Measurements from ENCODE around the gene LILRA6.
"Not testable (repeated sequence)": the region's sequence is repeated elsewhere in the genome, so short reads cannot be mapped to it uniquely, and the experiment has no call there.

LILRA6 gene

DNA sequence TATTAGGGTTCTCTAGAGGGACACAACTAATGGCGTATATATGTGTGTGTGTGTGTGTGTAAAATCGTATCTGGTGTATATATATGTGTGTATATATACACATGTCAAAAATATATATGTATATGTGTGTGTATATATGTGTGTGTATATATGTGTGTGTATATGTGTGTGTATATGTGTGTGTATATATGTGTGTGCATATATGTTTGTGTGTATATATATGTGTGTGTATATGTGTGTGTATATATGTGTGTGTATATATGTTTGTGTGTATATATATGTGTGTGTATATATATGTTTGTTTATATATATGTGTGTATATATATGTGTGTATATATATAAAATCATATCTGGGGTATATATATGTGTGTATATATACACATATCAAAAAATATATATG, 19.9 kb upstream of the LILRA6 start:
- no peak for DNase-seq (ENCODE audit: low spot score)

DNA sequence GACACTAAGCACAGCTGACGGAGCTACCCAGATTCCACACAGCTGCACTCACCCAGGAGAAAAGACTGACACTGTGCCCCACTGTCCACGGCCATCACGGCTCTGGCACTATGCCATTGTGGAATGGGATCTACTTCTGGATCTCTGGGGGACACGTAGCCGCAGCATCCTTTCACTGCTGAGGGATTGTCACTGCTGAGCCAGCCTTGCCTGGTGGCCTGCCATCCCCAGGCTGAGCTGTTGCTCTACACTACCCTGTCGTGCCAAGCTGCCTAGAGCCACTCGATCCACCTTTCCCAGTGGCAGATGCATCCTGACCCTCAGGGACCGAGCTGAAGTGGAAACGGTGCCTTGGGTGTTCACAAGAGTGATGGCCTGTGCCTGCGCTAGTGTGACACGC, 19.5 kb upstream of the LILRA6 start:
- DNase-seq (ENCODE audit: low spot score) = no peak

- DNase-seq (ENCODE audit: low spot score) = no peak
Observed at GRCh38 chr19:54257116-54257480, 14.5 kb upstream of the LILRA6 start, which contains the start of gene LILRB5. LILRB5 (minus strand) TSS chr19:54257273; CDS start chr19:54257193, 80 bp downstream.

DNA sequence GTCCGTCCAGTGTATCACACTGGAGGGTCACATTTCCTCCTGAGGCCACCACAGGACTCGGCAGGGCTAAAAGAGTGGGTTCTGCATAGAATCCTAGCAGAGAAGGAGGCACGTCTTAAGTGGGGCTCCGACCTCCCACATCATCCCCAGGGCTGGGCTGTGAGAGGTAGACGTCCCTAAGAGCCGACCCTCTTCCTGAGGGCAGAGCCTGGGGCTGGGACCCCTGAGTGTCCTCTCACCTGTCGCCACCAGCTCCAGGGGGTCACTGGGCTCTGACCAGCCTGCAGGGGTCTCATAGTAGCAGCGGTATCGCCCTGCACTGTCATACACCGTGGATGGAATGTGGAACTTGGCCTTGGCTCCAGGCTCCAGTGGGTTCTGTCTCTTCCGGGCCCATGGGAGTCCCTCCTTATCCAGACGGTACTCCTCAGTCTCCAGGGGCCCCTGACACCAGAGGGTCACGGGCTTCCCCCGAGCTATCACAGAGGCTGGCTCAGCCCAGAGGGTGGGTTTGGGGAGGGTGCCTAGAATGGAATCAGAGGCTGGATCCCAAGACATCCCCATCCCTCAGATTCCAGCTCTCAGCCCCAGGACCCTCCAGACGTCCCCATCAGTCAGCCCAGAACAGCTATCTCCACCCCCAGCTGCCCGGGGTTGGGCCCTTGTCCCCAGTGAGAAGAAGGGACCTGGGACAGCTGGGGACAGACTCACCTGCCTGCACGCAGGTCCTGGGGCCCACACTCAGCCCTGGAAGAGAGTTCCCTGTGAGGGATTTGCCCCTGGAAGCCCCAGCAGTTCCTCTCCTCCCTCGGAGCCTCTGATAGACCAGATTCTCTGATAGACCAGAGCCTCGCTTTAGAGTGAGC, 13.9 kb upstream of the LILRA6 start:
- DNase-seq (ENCODE audit: low spot score) = no peak

DNA sequence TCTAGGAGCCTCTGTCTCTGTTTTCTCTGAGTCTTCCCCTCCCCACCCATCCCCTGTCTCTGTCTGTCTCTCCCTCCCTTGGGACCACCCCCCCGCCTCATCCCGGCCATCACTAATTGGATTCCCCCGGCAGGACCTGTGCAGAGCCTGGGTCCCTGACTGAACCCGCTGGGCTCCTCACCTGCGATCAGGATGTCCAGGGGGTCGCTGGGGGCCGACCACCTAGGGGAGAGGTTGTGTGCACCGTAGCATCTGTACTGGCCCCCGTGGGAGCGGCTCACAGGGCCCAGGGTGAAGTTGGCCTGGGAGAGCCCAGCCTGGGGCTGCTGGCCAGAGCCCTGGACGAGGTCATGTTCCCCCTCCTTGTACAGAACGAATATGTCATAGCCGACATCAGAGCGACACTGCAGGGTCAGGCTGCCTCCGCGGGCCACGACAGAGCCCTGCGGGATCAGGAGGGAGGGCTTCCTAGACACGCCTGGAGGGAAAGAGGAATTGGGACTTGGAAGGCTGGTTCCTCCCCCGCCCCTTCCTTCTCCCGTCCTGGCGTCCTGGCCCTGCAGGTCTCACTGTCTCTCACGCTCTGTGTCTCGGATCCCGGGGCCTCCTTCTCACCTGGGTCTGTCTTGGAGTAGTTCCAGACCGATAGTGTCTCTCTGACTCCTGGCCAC, 12.7 kb upstream of the LILRA6 start:
- DNase-seq (ENCODE audit: low spot score) = no peak

- DNase-seq (ENCODE audit: low spot score) = no peak
Observed at GRCh38 chr19:54254195-54254906, 11.8 kb upstream of the LILRA6 start.

DNA sequence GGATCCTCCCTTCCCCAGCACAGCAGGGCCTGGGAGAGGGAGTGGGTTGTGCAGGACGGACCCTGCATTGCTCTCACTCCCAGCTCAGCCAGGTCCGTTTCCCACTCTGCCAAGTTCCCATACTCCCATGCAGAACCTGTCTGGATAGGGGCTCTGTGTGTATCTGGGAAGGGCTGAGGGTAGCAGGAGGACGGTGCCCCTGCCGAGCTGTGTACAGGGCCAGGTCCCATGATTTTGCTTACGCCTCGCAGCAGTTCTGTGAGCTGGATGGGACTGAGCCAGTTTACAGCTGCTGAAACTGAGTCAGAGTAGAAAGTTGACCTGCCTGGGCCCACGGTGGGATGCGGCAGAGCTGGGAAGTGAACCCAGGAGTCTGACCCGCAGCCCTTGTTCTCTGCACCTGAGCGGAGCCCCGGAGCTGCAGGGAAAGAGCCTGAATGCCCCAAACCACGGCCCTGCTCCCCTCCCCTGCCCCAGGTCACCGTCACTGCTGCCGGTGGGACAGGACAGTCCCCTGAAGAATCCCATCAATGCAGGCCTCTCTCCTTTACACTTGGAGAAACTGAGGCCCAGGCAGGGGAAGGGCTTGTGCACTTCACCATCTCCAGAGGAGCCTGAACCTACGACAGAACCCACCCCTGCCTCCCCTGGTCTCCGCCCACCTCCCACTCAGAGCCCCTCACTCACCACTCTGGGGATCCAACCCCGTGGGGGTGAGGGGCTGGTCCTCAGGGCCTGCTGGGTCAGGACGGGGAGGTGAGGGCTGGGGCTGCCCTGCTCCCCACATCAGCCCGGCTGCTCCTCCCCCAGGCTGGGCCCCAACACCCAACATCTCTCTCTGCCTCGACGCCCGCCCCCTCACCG, 11.0 kb upstream of the LILRA6 start:
- no peak for DNase-seq (ENCODE audit: low spot score)

GRCh38 chr19:54252845-54253244, 10.3 kb upstream of the LILRA6 start:
- DNase-seq (ENCODE audit: low spot score) = no peak

DNA sequence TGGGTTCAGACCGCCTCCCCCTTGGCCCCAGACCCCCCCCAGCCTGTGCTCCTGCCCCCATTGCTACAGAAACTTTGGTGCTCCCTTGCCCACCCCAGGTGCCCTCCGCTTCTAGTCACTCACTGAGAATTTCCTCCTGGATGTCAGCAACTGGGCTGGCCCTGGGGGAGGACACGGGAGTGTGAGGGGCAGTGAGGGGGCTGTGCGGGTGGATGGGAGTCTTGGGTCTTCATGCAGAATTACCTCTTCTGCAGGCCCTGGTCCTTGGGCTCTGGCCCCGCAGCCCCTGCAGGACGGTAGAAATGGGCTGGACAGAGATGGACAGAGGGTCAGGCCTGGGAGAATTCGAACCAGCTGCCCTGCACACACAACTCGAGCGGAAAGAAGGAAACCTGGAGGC, 9.7 kb upstream of the LILRA6 start:
- DNase-seq (ENCODE audit: low spot score) = no peak

- peak; percentile 70 for DNase-seq (ENCODE audit: low spot score)
Observed at GRCh38 chr19:54248016-54248601, 5.5 kb upstream of the LILRA6 start.

DNA sequence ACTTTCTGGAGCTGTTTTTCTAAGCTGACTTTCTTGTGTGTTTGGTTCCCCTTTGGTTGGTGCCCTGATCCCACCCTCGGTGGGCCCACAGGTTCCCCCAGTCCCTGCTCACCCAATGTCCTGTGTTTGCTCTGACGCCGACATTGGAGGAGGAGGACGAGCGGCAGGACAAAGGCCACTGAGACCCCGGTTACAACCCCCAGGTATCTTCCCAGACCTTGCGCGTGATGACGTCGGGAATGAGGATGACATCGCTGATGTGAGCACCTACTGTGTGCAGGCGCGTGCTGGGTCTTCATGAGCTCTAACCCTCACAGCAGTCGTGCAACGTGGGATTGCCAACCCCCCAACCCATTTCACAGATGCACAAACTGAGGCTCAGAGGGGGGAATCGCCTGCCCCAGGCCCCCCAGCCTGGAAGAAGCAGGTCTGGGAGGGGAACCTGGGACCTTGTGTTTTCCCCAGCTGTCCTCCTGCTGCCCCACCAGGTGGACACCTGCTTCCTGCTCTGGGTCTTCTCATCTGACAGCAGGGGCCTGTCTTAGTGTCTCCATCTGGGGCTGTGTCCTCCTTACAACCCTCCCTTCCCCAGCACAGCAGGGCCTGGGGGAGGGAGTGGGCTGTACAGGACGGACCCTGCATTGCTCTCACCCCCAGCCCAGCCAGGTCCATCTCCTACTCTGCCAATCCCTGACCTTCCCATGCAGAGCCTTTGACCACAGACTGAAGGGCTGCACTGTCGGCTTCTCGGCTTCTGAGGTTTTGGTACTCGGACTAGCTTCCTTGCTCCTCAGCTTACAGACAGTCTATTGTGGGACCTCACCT, 4.7 kb upstream of the LILRA6 start:
- DNase-seq (ENCODE audit: low spot score) = no peak

GRCh38 chr19:54245936-54246335, 3.3 kb upstream of the LILRA6 start:
- no peak for DNase-seq (ENCODE audit: low spot score)

DNA sequence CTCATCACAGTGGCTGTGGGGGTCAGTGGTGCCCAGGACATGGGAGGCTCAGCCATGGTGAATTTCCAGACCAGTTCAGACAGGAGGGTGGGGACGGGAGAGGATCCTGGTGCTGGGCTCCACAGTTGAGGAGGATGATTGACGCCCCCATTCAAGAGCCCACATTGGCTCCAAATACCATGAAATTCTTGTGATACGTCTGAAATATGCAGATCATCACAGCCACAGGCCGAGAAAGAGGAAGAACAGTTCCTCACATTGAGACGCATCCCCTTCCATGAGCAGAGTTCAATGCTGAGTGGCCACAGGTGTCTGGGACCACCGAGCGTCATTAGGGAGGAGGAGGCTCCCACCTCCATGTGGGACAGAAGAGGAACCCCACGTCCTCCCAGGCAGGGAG, 1.2 kb upstream of the LILRA6 start:
- not testable (repeated sequence) for DNase-seq (ENCODE audit: low spot score)

DNA sequence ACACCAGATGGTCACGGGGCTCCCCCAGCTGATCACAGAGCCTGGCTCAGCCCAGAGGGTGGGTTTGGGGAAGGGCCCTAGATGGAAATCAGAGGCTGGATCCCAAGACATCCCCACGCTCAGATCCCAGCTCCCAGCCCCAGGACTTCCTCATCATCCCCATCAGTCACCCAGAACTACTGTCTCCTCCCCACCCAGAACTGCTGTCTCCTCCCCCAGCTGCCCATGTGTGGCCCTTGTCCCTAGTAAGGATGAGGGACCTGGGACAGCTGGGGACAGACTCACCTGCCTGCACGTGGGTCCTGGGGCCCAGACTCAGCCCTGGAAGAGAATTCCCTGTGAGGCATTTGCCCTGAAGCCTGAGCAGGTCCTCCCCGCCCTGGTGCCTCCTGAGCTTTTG, 356 bp downstream of the LILRA6 start:
- not testable (repeated sequence) for DNase-seq (ENCODE audit: low spot score)

DNA sequence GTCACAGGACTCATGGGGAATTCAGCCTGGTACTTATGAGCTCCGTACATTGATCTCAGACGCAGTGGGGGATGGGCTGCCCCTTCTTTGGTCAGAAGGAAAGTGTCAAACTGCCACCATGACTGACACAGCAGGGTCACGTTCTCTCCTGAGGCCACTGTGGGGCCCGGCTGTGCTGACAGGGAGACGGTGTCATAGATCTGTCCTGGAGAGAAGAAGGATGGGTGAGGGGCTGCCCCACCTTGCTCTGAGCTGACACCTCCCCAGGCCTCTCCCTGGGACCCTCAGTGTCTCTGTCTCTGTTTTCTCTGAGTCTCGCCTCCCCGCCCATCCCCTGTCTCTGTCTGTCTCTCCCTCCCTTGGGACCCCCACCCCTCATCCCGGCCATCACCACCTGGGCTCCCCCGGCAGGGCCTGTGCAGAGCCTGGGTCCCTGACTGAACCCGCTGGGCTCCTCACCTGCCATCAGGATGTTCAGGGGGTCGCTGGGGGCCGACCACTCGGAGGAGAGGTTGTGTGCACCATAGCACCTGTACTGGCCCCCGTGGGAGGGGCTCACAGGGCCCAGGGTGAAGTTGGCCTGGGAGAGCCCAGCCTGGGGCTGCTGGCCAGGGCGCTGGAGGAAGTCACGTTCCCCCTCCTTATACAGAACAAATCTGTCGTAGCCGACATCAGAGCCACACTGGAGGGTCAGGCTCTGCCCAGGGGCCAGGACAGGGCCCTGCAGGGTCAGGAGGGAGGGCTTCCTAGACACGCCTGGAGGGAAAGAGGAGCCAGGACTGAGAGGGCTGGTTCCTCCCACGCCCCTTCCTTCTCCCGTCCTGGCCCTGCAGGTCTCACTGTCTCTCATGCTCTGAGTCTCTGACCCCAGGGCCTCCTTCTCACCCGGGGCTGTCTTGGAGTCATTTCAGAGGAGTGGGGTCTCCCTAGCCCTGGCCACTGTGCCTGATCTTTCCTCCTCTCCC, 1.9 kb downstream of the LILRA6 start:
- not testable (repeated sequence) for DNase-seq (ENCODE audit: low spot score)

DNA sequence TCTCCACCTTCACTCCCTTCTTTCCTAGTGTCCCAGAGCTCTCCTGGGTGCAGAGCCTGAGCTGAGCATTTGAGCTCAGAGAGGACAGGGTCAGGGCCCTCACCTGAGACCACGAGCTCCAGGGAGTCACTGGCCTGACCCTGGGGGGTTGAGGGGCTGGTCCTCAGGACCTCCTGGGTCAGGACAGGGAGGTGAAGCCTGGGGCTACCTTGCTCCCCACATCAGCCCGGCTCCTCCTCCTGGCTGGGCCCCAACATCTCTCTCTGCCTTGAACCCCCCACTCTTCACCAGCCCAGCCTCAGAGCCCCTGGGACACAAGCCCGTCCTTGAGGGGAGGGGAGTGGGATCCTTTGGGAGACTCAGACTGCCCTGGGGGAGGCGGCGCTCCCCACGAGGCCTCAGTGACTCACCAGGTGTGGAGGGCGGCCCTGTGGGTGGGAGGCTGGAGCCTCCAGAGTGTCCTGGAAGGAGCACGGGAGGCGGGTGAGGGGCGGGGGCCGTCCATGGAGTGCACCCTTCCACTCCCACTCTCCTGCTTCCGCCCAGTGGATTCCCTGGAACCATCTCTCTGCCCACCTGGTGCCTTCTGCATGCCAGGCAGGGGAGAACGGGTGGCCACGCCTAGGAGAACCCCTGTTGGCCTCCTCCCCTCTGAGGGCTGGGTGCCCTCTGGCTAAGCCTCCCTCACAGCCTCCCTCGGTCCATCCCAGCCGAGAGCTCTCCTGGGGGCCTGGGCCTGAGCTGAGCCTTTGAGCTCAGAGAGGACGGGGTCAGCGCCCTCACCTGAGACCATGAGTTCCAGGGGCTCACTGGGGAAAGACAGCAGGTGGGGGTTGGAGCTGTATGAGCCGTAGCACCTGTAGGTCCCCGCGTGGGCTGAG, 2.9 kb downstream of the LILRA6 start:
- not testable (repeated sequence) for DNase-seq (ENCODE audit: low spot score)

DNA sequence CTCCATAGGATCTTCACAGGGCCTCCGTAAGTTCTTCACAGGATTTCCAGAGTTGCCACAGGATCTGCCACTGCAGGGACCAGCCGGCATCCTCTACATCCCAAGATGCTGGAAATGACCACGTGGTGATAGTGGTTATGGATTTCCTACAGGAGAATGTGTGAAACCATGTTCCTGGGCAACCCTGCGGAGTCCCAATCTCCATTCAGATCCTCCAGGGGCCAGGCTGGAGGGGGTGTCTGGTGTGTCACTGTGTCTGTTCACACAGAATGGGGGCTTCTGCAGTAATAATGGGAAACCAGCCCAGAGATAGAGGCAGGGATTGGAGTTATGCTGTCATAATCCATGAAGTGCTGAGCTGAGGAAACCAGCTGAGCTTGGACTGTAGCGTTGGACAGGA, 8.6 kb downstream of the LILRA6 start:
- DNase-seq (ENCODE audit: low spot score) = no peak
